ENCODE results near the gene CFHR2. TPM values are rescaled to one million over a fixed set of nuclear protein-coding genes. Genes with fewer than 3 reads are reported as not detected.
"Not testable (repeated sequence)": the region's sequence is repeated elsewhere in the genome, so short reads cannot be mapped to it uniquely, and the experiment has no call there.

The CFHR2 gene
- total RNA-seq, 2 experiments from 2014 or later, result not detected

GRCh38 chr1:196977278-196977677 lies 33.7 kb downstream of the CFHR2 start, which contains the start of gene CFHR5:
CFHR5 (plus strand) TSS chr1:196977556; CDS start chr1:196977665, 109 bp downstream.
- H3K9me3 Mint-ChIP-seq, result no peaks in the 10 kb centered on the region
- no peaks in the 10 kb centered on the region for H3K4me1 Mint-ChIP-seq
- H3K27ac Mint-ChIP-seq, result no peak within 1 kb of the TSS
- DNase-seq, result no peak
- no peaks in the 10 kb centered on the region for H3K36me3 Mint-ChIP-seq
- H3K4me3 Mint-ChIP-seq, result no peak within 1 kb of the TSS
- no peaks in the 10 kb centered on the region for H3K27me3 Mint-ChIP-seq

GRCh38 chr1:196980859-196981258 lies 37.3 kb downstream of the CFHR2 start:
- no peak overlapping the region for H3K27ac Mint-ChIP-seq
- H3K4me3 Mint-ChIP-seq, result no peak overlapping the region
- no peaks in the 10 kb centered on the region for H3K9me3 Mint-ChIP-seq
- no peaks in the 10 kb centered on the region for H3K27me3 Mint-ChIP-seq
- no peaks in the 10 kb centered on the region for H3K36me3 Mint-ChIP-seq
- H3K4me1 Mint-ChIP-seq, result no peaks in the 10 kb centered on the region
- DNase-seq, result no peak

- H3K4me1 Mint-ChIP-seq, H3K36me3 Mint-ChIP-seq, DNase-seq, H3K4me3 Mint-ChIP-seq, H3K27me3 Mint-ChIP-seq, H3K27ac Mint-ChIP-seq, H3K9me3 Mint-ChIP-seq: not testable (repeated sequence)
Observed at GRCh38 chr1:196982247-196982646, 38.7 kb downstream of the CFHR2 start.

GRCh38 chr1:196991919-196992651 lies 48.5 kb downstream of the CFHR2 start:
- H3K27me3 Mint-ChIP-seq, DNase-seq, H3K4me3 Mint-ChIP-seq: not testable (repeated sequence)

GRCh38 chr1:196993916-196994315 lies 50.4 kb downstream of the CFHR2 start:
- Mint-ChIP-seq H3K36me3 (no peaks in the 10 kb centered on the region), H3K9me3 (no peaks in the 10 kb centered on the region), H3K4me1 (no peaks in the 10 kb centered on the region), H3K4me3 (no peak overlapping the region), H3K27ac (no peak overlapping the region), H3K27me3 (peaks cover 6% of the 10 kb centered on the region)
- DNase-seq, result no peak

More at GRCh38 chr1:196991919-196992651, 48.5 kb downstream of the CFHR2 start:
- not testable (repeated sequence) for H3K9me3 Mint-ChIP-seq, H3K36me3 Mint-ChIP-seq, H3K4me1 Mint-ChIP-seq, H3K27ac Mint-ChIP-seq

- no peaks in the 10 kb centered on the region for H3K36me3 Mint-ChIP-seq
- no peaks in the 10 kb centered on the region for H3K4me1 Mint-ChIP-seq
- no peak overlapping the region for H3K4me3 Mint-ChIP-seq
- H3K27ac Mint-ChIP-seq, result no peak overlapping the region
- H3K27me3 Mint-ChIP-seq, result peaks cover 6% of the 10 kb centered on the region
- no peak for DNase-seq
- H3K9me3 Mint-ChIP-seq, result no peaks in the 10 kb centered on the region
Observed at GRCh38 chr1:196997423-196997822, 53.9 kb downstream of the CFHR2 start.

GRCh38 chr1:197001828-197002227 lies 58.3 kb downstream of the CFHR2 start:
- H3K4me3 Mint-ChIP-seq, result no peak overlapping the region
- H3K4me1 Mint-ChIP-seq, result no peaks in the 10 kb centered on the region
- no peak overlapping the region for H3K27ac Mint-ChIP-seq
- no peaks in the 10 kb centered on the region for H3K36me3 Mint-ChIP-seq
- no peak for DNase-seq
- no peaks in the 10 kb centered on the region for H3K9me3 Mint-ChIP-seq
- H3K27me3 Mint-ChIP-seq, result peaks cover 6% of the 10 kb centered on the region

- Mint-ChIP-seq H3K4me1 (no peaks in the 10 kb centered on the region), H3K27ac (no peak overlapping the region), H3K36me3 (no peaks in the 10 kb centered on the region), H3K9me3 (no peaks in the 10 kb centered on the region), H3K4me3 (no peak overlapping the region), H3K27me3 (no peaks in the 10 kb centered on the region)
- DNase-seq, result no peak
Observed at GRCh38 chr1:197003132-197003531, 59.6 kb downstream of the CFHR2 start.

- Mint-ChIP-seq H3K4me1 (no peaks in the 10 kb centered on the region), H3K27ac (no peak overlapping the region), H3K27me3 (no peaks in the 10 kb centered on the region), H3K4me3 (no peak overlapping the region), H3K9me3 (peaks cover 10% of the 10 kb centered on the region), H3K36me3 (no peaks in the 10 kb centered on the region)
- no peak for DNase-seq
Observed at GRCh38 chr1:197008861-197009260, 65.3 kb downstream of the CFHR2 start.

Other genes starting within 250 kb of the CFHR2 start
- not detected for gene CFHR3, start 168.9 kb upstream of the CFHR2 start, total RNA-seq
- not detected for gene CFHR1, start 124.0 kb upstream of the CFHR2 start, total RNA-seq
- gene CFHR4, start 55.7 kb upstream of the CFHR2 start, total RNA-seq, result not detected
- gene CFHR5, start 33.8 kb downstream of the CFHR2 start, total RNA-seq, result not detected
- not detected for gene F13B, start 123.5 kb downstream of the CFHR2 start, total RNA-seq
- 10 to 100 TPM; 30.2 to 31.4 TPM for gene ASPM, start 202.9 kb downstream of the CFHR2 start, total RNA-seq

Data from activated naive CD8-positive, alpha-beta T cell treated with anti-CD3 and anti-CD28 coated beads for 36 hours (primary cell).